Anterior cingulate cortex (tissue), 58 donors: ENCODE results near the gene MGAT4D.
"Not testable (repeated sequence)": the region's sequence is repeated elsewhere in the genome, so short reads cannot be mapped to it uniquely, and the experiment has no call there.

ENCODE experiments used
- DNase-seq, 58 donors: peaks; one replicate each; lab custom pipeline; 2025; lab: John Stamatoyannopoulos, UW

Gene MGAT4D

DNA sequence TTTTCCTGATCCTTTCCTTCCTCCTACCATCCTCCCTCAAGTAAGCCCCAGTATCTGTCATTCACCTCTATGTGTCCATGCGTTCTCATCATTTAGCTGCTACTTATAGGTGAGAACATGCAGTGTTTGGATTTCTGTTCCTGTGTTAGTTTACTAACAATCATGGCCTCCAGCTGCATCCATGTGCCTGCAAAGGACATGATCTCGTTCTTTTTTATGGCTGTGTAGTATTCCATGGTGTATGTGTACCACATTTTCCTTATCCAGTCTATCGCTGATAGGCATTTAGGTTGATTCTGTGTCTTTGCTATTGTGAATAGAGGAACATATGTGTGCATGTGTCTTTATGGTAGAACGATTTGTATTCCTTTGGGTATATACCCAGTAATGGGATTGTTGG lies 53.7 kb downstream of the MGAT4D start:
- DNase-seq: not testable (repeated sequence)

DNA sequence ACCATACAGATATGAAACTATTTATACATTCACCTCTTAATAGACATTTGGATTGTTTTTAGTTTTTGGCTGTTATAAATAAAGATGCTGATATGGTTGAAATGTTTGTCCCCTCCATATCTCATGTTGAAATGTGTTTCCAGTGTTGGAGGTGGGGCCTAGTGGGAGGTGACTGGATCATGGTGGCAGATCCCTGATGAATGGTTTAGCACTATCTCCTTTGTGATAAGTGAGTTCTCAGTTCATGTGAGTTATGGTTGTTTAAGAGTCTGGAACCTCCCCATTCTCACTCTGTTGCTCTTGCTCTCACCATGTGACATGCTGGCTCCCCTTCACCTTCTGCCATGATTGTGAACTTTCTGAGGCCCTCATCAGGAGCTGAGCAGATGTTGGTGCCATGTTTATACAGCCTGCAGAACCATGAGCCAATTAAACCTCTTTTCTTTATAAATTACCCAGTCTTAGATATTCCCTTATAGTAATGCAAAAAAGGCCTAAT lies 58.4 kb downstream of the MGAT4D start:
- no peak for DNase-seq

- no peak for DNase-seq
Measured at GRCh38 chr4:140427919-140428471, 70.1 kb downstream of the MGAT4D start.

GRCh38 chr4:140427106-140427918 lies 70.8 kb downstream of the MGAT4D start, which contains the start of gene CLGN:
TSS of gene CLGN (minus strand) at chr4:140427648. CDS start at chr4:140413078, 14,570 bp downstream.
- peak in 56 of 58 donors; percentile 4 to 71 (median 44) for DNase-seq

GRCh38 chr4:140426610-140427105 lies 71.4 kb downstream of the MGAT4D start:
- DNase-seq: peak in 7 of 58 donors; percentile 1 to 42 (median 15)

DNA sequence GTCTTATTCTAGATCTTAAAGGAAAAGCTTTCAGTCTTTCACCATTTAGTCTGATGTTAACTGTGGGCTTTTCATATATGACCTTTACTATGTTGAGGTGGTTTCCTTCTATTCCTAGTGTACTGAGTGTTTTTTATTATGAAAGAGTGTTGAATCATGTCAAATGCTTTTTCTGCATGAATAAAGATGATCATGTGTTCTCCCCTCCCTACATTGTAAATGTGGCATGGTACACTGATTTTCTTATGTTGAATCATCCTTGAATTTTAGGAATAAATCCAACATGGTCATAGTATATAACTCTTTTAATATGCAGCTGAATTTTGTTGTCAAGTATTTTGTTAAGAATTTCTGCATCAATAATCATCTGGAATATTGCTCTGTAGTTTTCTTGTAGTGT lies 75.0 kb downstream of the MGAT4D start:
- DNase-seq: no peak

- DNase-seq: not testable (repeated sequence)
Measured at GRCh38 chr4:140413130-140413969, 84.7 kb downstream of the MGAT4D start.

DNA sequence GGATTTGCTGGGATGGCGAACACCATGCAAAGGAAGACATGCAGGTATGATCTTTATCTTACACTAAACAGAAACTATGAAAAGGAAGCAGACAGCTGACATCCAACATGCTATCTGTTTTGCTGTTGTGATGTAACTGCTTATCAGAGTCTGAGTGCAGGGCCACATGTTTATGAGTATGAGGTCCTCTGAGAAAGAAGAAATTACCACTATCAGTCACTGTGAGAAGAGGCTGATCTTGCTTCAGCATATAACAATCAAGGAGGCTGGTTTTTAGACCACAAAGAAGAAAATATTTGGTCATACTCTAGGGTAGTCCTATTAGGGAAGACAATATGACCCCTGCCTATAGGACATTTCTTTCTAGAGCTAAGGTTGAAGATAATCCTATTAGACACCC lies 89.1 kb downstream of the MGAT4D start:
- no peak for DNase-seq

GRCh38 chr4:140406292-140406691 lies 91.8 kb downstream of the MGAT4D start:
- DNase-seq: no peak

DNA sequence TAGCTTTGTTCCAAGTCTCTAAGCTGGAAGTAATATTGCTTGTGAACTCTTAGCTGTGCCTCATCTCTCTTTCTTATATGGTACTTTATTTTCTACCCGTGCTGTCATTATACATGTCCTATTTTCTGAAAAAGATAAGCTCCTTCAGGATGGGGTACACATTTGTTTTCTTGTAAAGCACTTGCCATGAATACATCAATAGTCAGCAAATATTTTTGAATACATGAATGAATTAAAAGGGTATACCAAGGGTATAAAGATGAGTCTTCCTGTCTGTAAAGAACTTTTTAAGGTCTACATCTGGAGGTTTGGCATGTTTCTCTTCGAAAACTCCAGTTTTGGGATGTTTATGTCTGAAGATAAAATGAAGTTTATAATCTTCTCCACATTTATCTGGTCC lies 98.0 kb downstream of the MGAT4D start:
- DNase-seq: no peak

GRCh38 chr4:140395668-140396067 lies 102.4 kb downstream of the MGAT4D start:
- no peak for DNase-seq
